Duodenal mucosa (tissue), 2 donors: ENCODE measurements around the gene GALNTL6.

Experiments
- H3K27ac ChIP-seq: one replicate; pipeline ENCODE4 v1.7.0; 2013; ENCODE audit warnings: low read depth, low read length
- H3K27me3 ChIP-seq, 2 donors: one replicate each; pipeline ENCODE4 v1.7.0; 2013; ENCODE audit warnings: low read length in 2 of 2, control low read depth in 1 of 2; ENCODE audit not compliant: insufficient read depth in 2 of 2, control insufficient read depth in 1 of 2
- H3K36me3 ChIP-seq, 2 donors: one replicate each; pipeline ENCODE4 v1.7.0; 2013; ENCODE audit warnings: low read length in 2 of 2, control low read depth in 1 of 2; ENCODE audit not compliant: insufficient read depth in 2 of 2, control insufficient read depth in 1 of 2
- H3K4me1 ChIP-seq, 2 donors: one replicate each; pipeline ENCODE4 v1.7.0; 2013; ENCODE audit warnings: low read length in 2 of 2, control low read depth in 1 of 2; ENCODE audit not compliant: insufficient read depth in 2 of 2, control insufficient read depth in 1 of 2
- H3K4me3 ChIP-seq, 2 donors: one replicate each; pipeline ENCODE4 v1.7.0; 2013; ENCODE audit warnings: low read length in 2 of 2, low read depth in 1 of 2
- H3K9ac ChIP-seq, 2 donors: one replicate each; pipeline ENCODE4 v1.7.0; 2013; ENCODE audit warnings: low read length in 2 of 2, low read depth in 1 of 2
- H3K9me3 ChIP-seq, 2 donors: one replicate each; pipeline ENCODE4 v1.7.0; 2013; ENCODE audit warnings: low read length in 2 of 2, control low read depth in 1 of 2; ENCODE audit not compliant: control insufficient read depth in 1 of 2

Gene GALNTL6

GRCh38 chr4:172838943-172839342 is 1025.7 kb downstream of the GALNTL6 start:
- Histone ChIP-seq H3K27ac (no peak overlapping the region), H3K9ac (no peak overlapping the region), H3K36me3 (no peaks in the 10 kb centered on the region), H3K4me3 (no peak overlapping the region), H3K9me3 (no peaks in the 10 kb centered on the region), H3K27me3 (no peaks in the 10 kb centered on the region), H3K4me1 (no peaks in the 10 kb centered on the region)

GRCh38 chr4:172842779-172843178 is 1029.6 kb downstream of the GALNTL6 start:
- Histone ChIP-seq H3K4me3 (no peak overlapping the region), H3K4me1 (no peaks in the 10 kb centered on the region), H3K27ac (no peak overlapping the region), H3K9ac (no peak overlapping the region), H3K36me3 (no peaks in the 10 kb centered on the region), H3K27me3 (no peaks in the 10 kb centered on the region), H3K9me3 (no peaks in the 10 kb centered on the region)

- no peak overlapping the region for H3K27ac ChIP-seq
- no peaks in the 10 kb centered on the region for H3K4me1 ChIP-seq
- no peaks in the 10 kb centered on the region for H3K27me3 ChIP-seq
Observed at GRCh38 chr4:172843192-172843591, 1030.0 kb downstream of the GALNTL6 start.

GRCh38 chr4:172844556-172844955 is 1031.4 kb downstream of the GALNTL6 start:
- Histone ChIP-seq H3K27ac (no peak overlapping the region), H3K9me3 (no peaks in the 10 kb centered on the region)

More at GRCh38 chr4:172843192-172843591, 1030.0 kb downstream of the GALNTL6 start:
- no peak overlapping the region for H3K9ac ChIP-seq
- H3K4me3 ChIP-seq = no peak overlapping the region
- no peaks in the 10 kb centered on the region for H3K36me3 ChIP-seq
- H3K9me3 ChIP-seq = no peaks in the 10 kb centered on the region

GRCh38 chr4:172845281-172845680 is 1032.1 kb downstream of the GALNTL6 start:
- H3K9me3 ChIP-seq = no peaks in the 10 kb centered on the region
- no peaks in the 10 kb centered on the region for H3K4me1 ChIP-seq
- H3K4me3 ChIP-seq = no peak overlapping the region
- H3K36me3 ChIP-seq = no peaks in the 10 kb centered on the region
- H3K9ac ChIP-seq = no peak overlapping the region
- H3K27ac ChIP-seq = no peak overlapping the region
- H3K27me3 ChIP-seq = no peaks in the 10 kb centered on the region

More at GRCh38 chr4:172844556-172844955, 1031.4 kb downstream of the GALNTL6 start:
- no peak overlapping the region for H3K4me3 ChIP-seq
- H3K36me3 ChIP-seq = no peaks in the 10 kb centered on the region
- H3K4me1 ChIP-seq = no peaks in the 10 kb centered on the region
- no peak overlapping the region for H3K9ac ChIP-seq
- H3K27me3 ChIP-seq = no peaks in the 10 kb centered on the region

GRCh38 chr4:172850838-172851237 is 1037.6 kb downstream of the GALNTL6 start:
- no peak overlapping the region for H3K9ac ChIP-seq
- no peaks in the 10 kb centered on the region for H3K4me1 ChIP-seq
- no peak overlapping the region for H3K4me3 ChIP-seq
- H3K36me3 ChIP-seq = no peaks in the 10 kb centered on the region
- H3K27ac ChIP-seq = no peak overlapping the region
- H3K27me3 ChIP-seq = no peaks in the 10 kb centered on the region
- no peaks in the 10 kb centered on the region for H3K9me3 ChIP-seq

- Histone ChIP-seq H3K4me3 (no peak overlapping the region), H3K36me3 (no peaks in the 10 kb centered on the region), H3K9ac (no peak overlapping the region), H3K9me3 (no peaks in the 10 kb centered on the region), H3K4me1 (no peaks in the 10 kb centered on the region), H3K27me3 (no peaks in the 10 kb centered on the region), H3K27ac (no peak overlapping the region)
Observed at GRCh38 chr4:172851534-172851933, 1038.3 kb downstream of the GALNTL6 start.

GRCh38 chr4:172857026-172857425 is 1043.8 kb downstream of the GALNTL6 start:
- H3K4me1 ChIP-seq = no peaks in the 10 kb centered on the region
- H3K9me3 ChIP-seq = no peaks in the 10 kb centered on the region
- no peak overlapping the region for H3K9ac ChIP-seq
- no peak overlapping the region for H3K4me3 ChIP-seq
- no peaks in the 10 kb centered on the region for H3K27me3 ChIP-seq
- H3K36me3 ChIP-seq = no peaks in the 10 kb centered on the region
- no peak overlapping the region for H3K27ac ChIP-seq

GRCh38 chr4:172858731-172859230 is 1045.6 kb downstream of the GALNTL6 start:
- Histone ChIP-seq H3K27me3 (no peaks in the 10 kb centered on the region), H3K9ac (no peak overlapping the region), H3K4me3 (no peak overlapping the region), H3K36me3 (no peaks in the 10 kb centered on the region), H3K9me3 (no peaks in the 10 kb centered on the region), H3K4me1 (no peaks in the 10 kb centered on the region), H3K27ac (no peak overlapping the region)

GRCh38 chr4:172865103-172865502 is 1051.9 kb downstream of the GALNTL6 start:
- no peaks in the 10 kb centered on the region for H3K27me3 ChIP-seq

More at GRCh38 chr4:172865103-172865502, 1051.9 kb downstream of the GALNTL6 start:
- Histone ChIP-seq H3K9me3 (no peaks in the 10 kb centered on the region), H3K4me3 (no peak overlapping the region), H3K4me1 (no peaks in the 10 kb centered on the region), H3K36me3 (no peaks in the 10 kb centered on the region), H3K27ac (no peak overlapping the region), H3K9ac (no peak overlapping the region)
